Retina (tissue), 1 donor: ENCODE data around the gene LGALS12.

Source experiments
- DNase-seq: peaks from one replicate; pipeline ENCODE4 v3.0.0-alpha.2; 2016

The LGALS12 gene

GRCh38 chr11:63563201-63564055 lies 57.5 kb downstream of the LGALS12 start, which contains the start of gene PLAAT2:
Gene PLAAT2, minus strand, starts transcription at chr11:63563379. Its CDS starts 55 bp downstream, at chr11:63563324.
- no peak for DNase-seq

- no peak for DNase-seq
Measured at GRCh38 chr11:63564056-63564774, 58.3 kb downstream of the LGALS12 start.

DNA sequence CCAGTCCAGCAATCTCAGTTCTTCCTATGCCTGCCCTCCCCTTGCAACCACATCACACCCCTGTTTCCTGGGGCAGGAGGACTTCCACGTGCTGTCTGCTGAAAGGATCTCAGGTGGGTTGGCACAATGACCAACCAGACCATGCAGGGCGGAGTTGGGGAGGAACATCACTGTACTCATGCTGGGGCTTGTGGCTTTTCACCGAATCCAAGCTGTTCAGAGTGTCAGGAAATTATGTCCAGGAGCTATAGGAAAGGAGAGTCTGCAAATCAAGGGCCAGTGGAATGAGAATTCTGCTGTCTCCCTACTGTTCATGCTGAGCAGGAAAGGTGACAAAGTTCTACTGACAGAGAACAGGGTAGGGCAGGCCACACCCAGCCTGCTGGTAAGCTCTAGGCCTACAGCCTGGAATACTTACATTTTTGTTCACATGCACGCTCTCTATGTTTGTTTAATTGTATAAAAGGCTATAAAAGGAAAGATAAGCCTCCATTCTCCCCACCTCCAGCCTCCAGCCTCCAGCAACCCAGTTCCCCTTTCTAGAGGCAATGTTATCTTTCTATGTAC lies 59.0 kb downstream of the LGALS12 start:
- DNase-seq, result no peak
